Measurements from ENCODE around the gene IVNS1ABP.
"Not testable (repeated sequence)": the region's sequence is repeated elsewhere in the genome, so short reads cannot be mapped to it uniquely, and the experiment has no call there.

Gene IVNS1ABP

DNA sequence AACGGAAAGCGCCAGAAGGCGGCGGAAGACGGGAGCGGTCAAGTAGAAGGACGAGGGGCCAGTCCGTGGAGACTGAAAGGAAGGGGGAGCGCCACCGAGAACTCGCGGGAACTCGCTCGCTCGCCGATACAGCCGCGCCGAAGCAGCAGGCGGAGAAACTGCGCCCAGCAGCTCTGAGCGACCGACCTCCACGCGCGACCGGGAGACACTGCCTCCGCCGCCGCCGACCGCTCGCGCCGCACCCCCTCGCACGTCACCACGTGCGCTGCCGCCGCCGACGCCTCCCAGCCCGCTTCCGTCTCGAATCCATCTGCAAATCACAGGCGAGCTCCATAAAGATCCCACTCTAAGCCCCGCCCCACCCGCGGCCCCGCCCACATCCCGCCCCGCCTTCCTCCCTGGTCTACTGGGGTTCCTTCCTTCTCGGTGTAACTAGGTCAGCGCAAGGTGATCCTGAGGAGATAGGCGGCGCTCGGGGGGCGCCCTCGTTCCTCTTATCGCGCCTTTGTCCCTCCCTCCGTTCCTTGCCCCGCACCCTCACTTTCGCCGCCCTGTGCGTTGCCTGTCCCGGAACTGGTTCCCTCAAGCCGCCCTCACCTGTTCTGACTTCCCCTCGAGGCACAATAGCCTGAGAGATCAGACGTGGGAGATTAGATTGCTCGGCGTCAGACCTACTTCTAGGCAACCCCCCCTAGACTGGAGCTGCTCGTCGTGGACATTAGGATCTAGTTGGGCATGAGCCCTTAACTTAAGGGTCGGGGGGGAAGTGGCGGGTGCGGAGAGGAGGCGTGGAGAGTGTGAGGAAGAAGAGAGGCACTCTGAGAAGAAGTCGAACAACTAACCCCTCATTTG, at the start of gene IVNS1ABP:
Gene IVNS1ABP, minus strand, starts transcription at position 210 of the 852 bp plus-strand sequence. CDS start 7,750 bp downstream, outside the sequence.
- DNase-seq, result peak; percentile 98

DNA sequence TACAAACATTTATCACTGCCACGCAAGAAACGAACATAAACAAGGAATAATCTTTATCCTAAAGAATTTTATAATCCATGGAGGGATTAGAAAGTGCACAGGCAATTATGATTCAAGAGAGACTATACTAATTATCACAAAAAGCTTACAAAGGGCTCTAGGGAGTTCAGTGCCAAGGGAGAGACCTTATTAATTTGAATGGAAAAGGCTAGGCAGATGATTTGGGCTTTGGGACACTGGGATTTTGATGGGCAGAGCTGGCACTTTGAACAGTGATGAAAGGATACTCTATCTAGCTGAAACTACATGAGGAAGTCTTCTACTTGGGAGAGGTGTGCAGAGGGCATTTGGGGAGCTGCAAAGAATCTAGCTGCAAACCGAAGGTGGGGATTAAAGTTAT, 48.9 kb upstream of the IVNS1ABP start:
- no peak for DNase-seq

DNA sequence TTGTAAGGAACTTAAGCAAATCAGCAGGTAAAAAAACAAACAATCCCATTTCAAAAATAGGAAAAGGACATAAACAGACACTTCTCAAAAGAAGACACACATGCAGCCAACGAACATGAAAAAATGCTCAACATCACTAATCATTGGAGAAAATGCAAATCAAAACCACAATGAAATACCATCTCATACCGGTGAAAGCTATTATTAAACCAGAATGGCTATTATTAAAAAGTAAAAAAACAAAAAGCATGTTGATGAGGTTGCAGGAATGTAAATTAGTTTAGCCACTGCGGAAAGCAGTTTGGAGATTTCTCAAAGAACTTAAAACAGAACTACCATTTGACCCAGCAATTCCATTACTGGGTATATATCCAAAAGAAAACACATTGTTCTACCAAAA, 47.5 kb upstream of the IVNS1ABP start:
- not testable (repeated sequence) for DNase-seq

DNA sequence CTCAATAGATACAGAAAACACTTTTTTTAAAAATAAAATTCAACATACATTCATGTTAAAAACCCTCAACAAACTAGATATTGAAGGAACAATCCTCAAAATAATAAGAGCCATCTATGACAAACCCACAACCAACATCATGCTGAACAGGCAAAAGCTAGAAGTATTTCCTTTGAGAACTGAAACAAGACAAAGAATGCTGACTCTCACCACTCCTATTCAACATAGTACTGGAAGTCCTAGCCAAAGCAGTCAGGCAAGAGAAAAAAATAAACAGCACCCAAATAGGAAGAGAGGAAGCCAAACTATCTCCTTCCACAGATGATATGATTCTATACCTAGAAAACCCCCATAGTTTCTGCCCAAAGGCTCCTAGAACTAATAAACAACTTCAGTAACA, 46.2 kb upstream of the IVNS1ABP start:
- no peak for DNase-seq

GRCh38 chr1:185360714-185361113, 43.7 kb upstream of the IVNS1ABP start:
- no peak for DNase-seq

DNA sequence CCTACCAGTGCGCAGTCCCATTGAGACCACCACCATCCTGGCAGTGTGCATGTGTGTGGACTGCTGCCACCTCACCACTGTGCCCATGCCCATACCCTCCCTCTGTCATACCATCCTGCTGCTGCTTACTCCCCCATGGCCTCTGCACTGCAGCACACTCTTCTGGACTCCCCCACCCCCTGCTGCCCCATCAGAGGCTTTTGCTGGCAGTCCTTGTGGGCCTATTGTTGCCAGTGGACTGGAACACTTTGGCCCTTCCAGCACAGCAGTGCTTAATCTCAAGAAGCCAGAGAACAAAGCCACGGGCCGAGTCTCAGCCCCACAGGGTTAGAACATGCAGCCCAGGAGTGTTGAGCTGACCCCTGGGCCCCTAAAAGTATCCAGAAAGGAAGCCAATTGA, 41.9 kb upstream of the IVNS1ABP start:
- DNase-seq, result no peak

DNA sequence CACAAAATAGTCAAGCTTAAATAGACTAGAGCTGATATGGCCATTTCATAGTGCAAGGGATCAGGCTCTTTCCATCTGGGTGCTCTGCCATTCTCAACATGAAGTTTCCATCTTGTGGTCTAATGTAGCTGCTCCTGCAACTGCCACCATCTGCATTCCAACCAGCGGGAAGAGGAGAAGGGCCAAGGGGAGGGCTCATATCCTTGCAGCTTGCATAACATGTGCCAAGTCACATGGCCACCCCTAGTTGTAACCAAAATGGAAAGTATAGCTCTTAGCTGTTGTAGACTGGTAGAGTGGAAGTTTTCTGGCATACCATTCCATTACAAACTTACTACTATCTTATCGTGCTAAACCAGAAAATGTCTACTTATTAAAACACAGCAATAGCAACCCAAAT, 38.9 kb upstream of the IVNS1ABP start:
- no peak for DNase-seq

- DNase-seq, result no peak
These were observed 36.1 kb upstream of the IVNS1ABP start for GRCh38 chr1:185353124-185353523.

- DNase-seq, result no peak
These were observed 34.9 kb upstream of the IVNS1ABP start for GRCh38 chr1:185351734-185352466.

DNA sequence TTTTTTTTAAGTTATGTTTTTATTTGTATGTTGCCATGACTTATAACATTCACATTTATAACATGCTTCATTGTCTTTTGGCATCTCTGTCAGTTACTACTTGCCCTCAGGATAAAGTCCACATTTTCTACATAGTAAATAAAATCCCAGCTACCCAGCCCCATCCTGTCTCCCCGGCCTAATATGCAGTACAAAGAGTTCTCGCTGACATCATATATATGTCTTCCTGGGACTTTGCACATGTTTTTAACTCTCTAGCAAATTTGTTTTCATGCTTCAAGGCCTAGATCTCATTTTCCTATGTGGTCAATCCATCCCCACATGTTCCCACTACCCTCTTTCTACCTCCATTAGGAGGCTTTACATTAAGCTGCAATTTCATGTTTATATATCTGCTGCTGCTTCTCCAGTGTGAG, 33.0 kb upstream of the IVNS1ABP start:
- DNase-seq, result no peak

- DNase-seq, result no peak
These were observed 32.5 kb upstream of the IVNS1ABP start for GRCh38 chr1:185349556-185349955.

GRCh38 chr1:185348985-185349384, 31.9 kb upstream of the IVNS1ABP start:
- DNase-seq, result no peak

DNA sequence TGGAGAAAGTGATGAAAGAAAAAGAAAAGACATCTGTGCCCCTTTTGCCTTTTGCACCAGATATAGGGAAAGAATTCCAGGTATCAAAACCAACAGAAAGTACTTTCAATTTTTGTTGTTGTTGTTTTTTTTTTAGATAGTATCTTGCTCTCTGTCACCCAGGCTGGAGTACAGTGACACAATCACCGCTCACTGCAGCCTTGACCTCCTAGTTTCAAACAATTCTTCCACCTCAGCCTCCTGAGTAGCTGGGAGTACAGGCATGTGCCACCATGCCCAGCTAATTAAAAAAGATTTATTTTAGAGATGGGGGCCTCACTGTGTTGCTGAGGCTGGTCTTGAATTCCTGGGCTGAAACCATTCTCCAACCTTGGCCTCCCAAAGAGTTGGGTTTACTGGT, 31.3 kb upstream of the IVNS1ABP start:
- no peak for DNase-seq

- DNase-seq, result no peak
These were observed 29.1 kb upstream of the IVNS1ABP start for GRCh38 chr1:185345913-185346720.

- DNase-seq, result no peak
These were observed 26.3 kb upstream of the IVNS1ABP start for GRCh38 chr1:185343306-185343705.

DNA sequence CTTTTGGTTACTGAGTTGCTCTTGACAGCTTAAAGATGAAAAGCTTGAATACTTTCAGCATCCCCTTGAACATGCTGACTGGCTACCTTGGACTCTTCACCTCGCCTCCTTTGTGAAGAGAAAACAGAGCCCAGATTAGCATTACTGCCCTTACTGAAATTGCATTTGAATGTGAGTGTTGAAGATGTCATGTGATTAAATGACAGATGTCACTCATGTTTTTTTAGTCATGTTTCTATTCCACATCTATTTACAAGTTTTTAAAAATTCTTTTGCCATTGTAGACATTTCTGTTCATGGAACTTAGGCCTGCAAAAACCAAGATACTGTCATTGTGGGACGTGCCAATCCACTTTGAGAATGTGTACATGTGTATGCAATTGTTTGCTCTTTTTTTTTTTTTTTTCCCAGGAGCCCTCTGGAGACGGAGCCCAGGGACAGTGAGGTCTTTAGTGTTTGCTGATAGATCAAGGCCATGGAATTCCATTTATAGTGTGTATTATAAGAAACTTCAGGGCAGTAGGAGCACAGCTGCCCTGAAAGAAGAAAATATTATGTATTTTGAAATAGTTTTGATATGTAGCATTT, 25.7 kb upstream of the IVNS1ABP start:
- DNase-seq, result no peak

DNA sequence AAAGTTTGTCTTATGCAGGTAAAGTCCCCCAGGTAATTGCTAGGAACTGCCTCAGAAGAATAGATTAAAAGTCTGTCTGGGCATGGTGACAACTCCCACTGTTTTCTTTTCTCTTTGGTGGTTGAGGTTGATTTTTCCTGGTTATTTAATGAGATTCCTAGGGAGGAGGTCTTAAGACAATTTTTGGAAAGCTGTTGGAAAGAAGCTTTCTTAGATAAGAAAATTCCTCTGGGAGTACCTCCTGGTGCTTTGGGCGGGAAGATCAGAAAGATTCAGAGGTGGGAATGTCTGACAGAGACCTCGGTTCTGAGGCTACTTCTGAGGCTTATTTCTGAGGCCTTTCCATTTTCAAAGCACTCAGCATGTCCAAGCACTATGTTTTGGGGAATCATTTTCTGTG, 25.0 kb upstream of the IVNS1ABP start:
- DNase-seq, result no peak

DNA sequence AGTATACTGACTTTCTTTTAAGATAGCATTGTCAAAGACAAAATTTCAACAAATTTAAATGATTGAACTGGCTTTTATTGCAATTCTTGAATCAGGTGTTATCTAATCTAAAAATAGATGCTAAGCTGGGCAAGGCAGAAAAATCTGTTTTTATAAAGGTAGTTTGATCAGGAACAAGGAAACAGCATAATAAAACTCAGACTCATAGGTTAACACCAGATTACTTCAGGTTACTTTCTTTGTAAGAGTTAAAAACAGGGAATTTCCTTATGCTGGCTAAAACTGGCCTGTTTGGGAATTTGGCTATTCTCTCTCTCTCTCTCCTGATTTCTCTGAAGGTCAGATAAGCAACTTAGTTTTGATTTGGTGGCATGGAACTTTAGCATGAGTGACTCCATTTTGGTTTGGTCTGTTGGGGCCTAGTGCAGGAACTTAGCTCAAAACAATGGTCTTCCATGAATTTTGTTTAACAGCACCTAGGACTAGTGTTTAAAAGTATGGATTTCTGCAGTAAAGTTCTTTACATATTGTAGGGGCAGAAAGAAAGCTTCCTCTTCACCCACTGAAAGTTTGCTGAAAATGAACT, 24.2 kb upstream of the IVNS1ABP start:
- DNase-seq, result no peak

DNA sequence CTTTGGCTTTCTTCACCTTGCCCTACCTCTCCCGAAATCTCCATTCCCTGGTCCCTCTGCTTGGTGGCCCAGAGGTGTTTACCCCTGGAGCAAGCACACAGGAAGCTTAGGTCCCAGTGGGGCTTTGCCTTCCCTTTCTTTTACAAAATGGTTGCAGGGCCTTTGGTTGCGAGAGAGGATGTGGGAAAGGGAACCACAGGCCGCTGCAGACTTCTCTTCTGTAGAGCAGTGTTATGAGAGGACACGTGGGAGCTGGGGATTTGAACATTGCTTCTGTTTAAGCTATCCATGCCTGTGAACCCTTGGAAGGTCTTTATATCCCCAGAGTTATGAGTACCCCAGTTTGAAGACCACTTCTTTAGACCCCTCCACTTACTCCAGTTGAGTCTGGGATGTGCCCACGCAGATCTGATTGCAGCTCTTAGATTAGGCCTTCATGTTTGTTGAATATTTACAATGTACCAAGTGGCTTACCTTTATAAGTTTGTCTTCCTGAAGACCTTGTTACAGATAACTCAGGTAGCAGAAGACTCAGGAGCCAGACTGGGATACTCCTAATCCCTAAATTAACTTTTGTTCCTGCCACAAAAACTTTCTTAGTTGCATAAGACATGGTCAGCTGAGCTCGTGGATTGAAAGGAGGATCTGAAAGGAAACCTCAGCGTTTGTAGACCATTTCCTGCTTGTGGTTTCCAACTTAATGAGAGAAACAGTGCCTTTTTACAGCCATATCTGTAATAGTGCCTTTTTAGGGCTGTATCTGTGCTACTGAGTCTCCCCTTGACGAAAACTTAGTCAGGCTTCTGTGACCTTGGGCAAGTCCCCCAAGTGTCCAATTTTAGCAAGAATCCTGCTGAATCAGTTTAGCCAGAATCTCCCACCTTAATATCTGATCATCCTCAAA, 21.9 kb upstream of the IVNS1ABP start:
- no peak for DNase-seq

GRCh38 chr1:185337246-185337645, 20.2 kb upstream of the IVNS1ABP start:
- no peak for DNase-seq

- no peak for DNase-seq
These were observed 17.1 kb upstream of the IVNS1ABP start for GRCh38 chr1:185334182-185334581.
